ENCODE measurements around the gene UBE2D3. TPM values are rescaled to one million over a fixed set of nuclear protein-coding genes. Genes with fewer than 3 reads are reported as not detected.

UBE2D3 gene
- total and polyA plus RNA-seq, 2 of the 4 experiments (the other 2 are of a cell fraction), result 233 to 387 TPM

DNA sequence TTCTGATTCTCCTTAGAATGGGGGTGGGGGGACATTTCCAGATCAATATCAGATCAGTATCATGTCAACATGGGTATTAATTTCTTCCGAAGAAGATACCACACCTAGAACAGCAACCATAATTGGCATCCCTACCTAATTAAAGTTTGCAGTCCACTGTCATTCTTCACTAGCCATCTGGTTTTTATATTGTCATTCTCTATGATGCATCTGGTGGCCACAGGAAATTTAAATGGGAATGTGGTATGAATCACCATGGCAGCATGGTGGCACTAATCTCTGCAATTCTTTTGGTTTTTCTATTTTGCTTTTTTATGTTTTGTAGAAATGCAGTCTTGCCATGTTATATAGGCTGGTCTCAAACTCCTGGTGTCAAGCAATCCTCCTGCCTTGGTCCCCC, 16.6 kb upstream of the UBE2D3 start:
- Histone ChIP-seq H2BK20ac (ENCODE audit: low read depth, low read length) (no peak overlapping the region), H3K14ac (replicated peaks; ENCODE audit: low read depth, low read length) (no peak overlapping the region), H3K9me1 (ENCODE audit: insufficient read depth, low read length) (no peaks in the 10 kb centered on the region), H3K27ac (ENCODE audit: insufficient read depth, low read length) (no peak overlapping the region), H2AK5ac (ENCODE audit: low read depth, low read length) (no peak overlapping the region), H3K56ac (ENCODE audit: extremely low read depth, insufficient read depth, low read length) (no peak overlapping the region), H2BK120ac (ENCODE audit: low read depth, low read length) (no peak overlapping the region), H3K4me1 (ENCODE audit: control insufficient read depth, insufficient read depth, low read length) (no peaks in the 10 kb centered on the region), H2BK15ac (ENCODE audit: low read depth, low read length) (no peak overlapping the region), H3K27me3 (ENCODE audit: control insufficient read depth, insufficient read depth, low read length) (no peaks in the 10 kb centered on the region), H3K9ac (ENCODE audit: low read depth, low read length) (no peak overlapping the region), H4K20me1 (ENCODE audit: insufficient read depth, low read length) (no peaks in the 10 kb centered on the region), H2BK5ac (ENCODE audit: low read depth, low read length, poor library complexity, severe bottlenecking) (no peak overlapping the region), H3K4me3 (ENCODE audit: insufficient read depth, low read depth, low read length) (no peak overlapping the region), H2AK9ac (replicated peaks; ENCODE audit: low read depth, low read length, poor library complexity) (no peak overlapping the region), H4K91ac (ENCODE audit: insufficient read depth, low read depth, low read length) (no peak overlapping the region), H4K5ac (ENCODE audit: low read depth, low read length) (no peak overlapping the region), H3K36me3 (ENCODE audit: control insufficient read depth, insufficient read depth, low read length) (no peaks in the 10 kb centered on the region), H3K4me2 (ENCODE audit: low read depth, low read length) (no peak overlapping the region), H2AFZ (replicated peaks; ENCODE audit: low read length, poor library complexity) (no peak overlapping the region), H3K18ac (ENCODE audit: low read depth, low read length) (no peak overlapping the region), H4K8ac (ENCODE audit: low read depth in 2 of 2, low read length in 2 of 2) (no peak overlapping the region), H3K4ac (ENCODE audit: low read depth, low read length) (no peak overlapping the region), H3K23ac (ENCODE audit: low read depth, low read length) (no peak overlapping the region), H3K79me1 (ENCODE audit: low read depth in 1 of 2, low read length in 2 of 2) (no peaks in the 10 kb centered on the region), H3K9me3 (ENCODE audit: control insufficient read depth, insufficient read depth, low read length) (no peaks in the 10 kb centered on the region)
- in situ Hi-C loops (cut with MboI; ENCODE audit: low sequenced_read_pairs), result no loop called here
- no peak for DNase-seq
- dilution Hi-C loops (cut with HindIII; ENCODE audit: low sequenced_read_pairs, unreplicated experiment), result no loop called here
- no peak for TF ChIP-seq CHD1 (IDR thresholded peaks at IDR 0.05; ENCODE audit: low read depth, low read length)
- no peak for TF ChIP-seq MXI1 (IDR thresholded peaks at IDR 0.05; ENCODE audit: borderline replicate concordance, low read depth, low read length)
- no peak for TF ChIP-seq NFE2L2 (IDR thresholded peaks at IDR 0.05; ENCODE audit: low read depth, low read length)
- no peak for TF ChIP-seq RFX5 (IDR thresholded peaks at IDR 0.05; ENCODE audit: low read depth, low read length)
- TF ChIP-seq CEBPB (IDR thresholded peaks at IDR 0.05; ENCODE audit: low read depth, low read length), result no peak
- no peak for TF ChIP-seq MAZ (IDR thresholded peaks at IDR 0.05; ENCODE audit: borderline replicate concordance, low read depth, low read length)
- no peak for TF ChIP-seq RAD21 (IDR thresholded peaks at IDR 0.05; ENCODE audit: low read length)
- ChIA-PET POLR2A (ENCODE audit: unreplicated experiment) (no interaction called here), CTCF (no interaction called here)
- no peak for ATAC-seq (ENCODE audit: low read depth)
- WGBS, 2 experiments (ENCODE audit: extremely low coverage in 2 of 2, insufficient read length in 1 of 2), result no CpG with 5 or more reads among the region's 1 CpG
- no TSS peak for BruUV-seq (replicated peaks)
- intact Hi-C loops (cut with micrococcal nuclease), result no loop called here

Measured in IMR-90 (cell line).